ENCODE measurements around the gene RNF224.

The RNF224 gene

DNA sequence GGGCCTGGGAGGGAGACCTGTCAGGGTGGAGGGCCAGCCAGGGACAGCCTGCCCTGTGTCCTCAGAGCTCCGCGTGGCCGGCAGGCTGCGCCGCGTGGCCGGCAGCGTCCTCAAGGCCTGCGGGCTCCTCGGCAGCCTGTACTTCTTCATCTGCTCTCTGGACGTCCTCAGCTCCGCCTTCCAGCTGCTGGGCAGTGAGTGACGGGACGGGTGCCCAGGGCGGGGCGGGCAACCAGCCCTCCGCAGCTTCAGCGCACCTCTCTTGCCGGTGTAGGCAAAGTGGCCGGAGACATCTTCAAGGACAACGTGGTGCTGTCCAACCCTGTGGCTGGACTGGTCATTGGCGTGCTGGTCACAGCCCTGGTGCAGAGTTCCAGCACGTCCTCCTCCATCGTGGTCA lies 5.2 kb downstream of the RNF224 start:
- TF ChIP-seq, protein P1, sequence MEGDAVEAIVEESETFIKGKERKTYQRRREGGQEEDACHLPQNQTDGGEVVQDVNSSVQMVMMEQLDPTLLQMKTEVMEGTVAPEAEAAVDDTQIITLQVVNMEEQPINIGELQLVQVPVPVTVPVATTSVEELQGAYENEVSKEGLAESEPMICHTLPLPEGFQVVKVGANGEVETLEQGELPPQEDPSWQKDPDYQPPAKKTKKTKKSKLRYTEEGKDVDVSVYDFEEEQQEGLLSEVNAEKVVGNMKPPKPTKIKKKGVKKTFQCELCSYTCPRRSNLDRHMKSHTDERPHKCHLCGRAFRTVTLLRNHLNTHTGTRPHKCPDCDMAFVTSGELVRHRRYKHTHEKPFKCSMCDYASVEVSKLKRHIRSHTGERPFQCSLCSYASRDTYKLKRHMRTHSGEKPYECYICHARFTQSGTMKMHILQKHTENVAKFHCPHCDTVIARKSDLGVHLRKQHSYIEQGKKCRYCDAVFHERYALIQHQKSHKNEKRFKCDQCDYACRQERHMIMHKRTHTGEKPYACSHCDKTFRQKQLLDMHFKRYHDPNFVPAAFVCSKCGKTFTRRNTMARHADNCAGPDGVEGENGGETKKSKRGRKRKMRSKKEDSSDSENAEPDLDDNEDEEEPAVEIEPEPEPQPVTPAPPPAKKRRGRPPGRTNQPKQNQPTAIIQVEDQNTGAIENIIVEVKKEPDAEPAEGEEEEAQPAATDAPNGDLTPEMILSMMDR (IDR thresholded peaks at IDR 0.05; ENCODE audit: low read depth, low read length, missing control alignments): no peak
- no peak overlapping the region for H3K4me3 ChIP-seq (replicated peaks; ENCODE audit: low read depth, low read length)
- no peak for DNase-seq (ENCODE audit: extremely low read depth, low read depth)

DNA sequence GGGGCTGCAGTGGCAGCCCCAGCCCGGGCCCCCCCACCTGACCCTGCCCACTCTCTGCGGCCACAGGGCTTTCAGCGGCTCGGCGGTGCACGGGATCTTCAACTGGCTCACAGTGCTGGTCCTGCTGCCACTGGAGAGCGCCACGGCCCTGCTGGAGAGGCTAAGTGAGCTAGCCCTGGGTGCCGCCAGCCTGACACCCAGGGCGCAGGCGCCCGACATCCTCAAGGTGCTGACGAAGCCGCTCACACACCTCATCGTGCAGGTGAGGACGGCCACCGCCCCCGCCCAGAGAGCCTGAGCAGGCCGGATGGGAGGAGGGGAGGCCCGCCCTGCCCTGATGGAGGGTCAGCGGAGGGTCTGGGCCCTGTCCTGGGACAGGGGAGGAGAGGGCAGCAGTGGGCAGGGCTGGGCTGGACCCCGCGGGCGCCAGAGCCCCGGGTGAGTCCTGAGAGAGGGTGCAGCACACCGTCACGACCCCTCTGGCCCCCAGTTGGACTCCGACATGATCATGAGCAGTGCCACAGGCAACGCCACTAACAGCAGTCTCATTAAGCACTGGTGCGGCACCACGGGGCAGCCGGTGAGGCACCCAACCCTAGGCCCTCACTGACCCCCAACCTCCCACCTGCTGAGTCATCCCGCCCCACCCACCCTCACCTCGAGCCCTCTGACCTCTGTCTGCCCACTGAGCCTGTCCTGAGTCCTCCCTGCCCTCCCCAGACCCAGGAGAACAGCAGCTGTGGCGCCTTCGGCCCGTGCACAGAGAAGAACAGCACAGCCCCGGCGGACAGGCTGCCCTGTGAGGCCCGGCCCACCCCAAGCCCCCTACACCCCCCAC lies 6.1 kb downstream of the RNF224 start:
- no peak overlapping the region for H3K4me3 ChIP-seq (replicated peaks; ENCODE audit: low read depth, low read length)
- TF ChIP-seq, protein P1 (IDR thresholded peaks at IDR 0.05; ENCODE audit: low read depth, low read length, missing control alignments): no peak
- DNase-seq (ENCODE audit: extremely low read depth, low read depth): no peak

DNA sequence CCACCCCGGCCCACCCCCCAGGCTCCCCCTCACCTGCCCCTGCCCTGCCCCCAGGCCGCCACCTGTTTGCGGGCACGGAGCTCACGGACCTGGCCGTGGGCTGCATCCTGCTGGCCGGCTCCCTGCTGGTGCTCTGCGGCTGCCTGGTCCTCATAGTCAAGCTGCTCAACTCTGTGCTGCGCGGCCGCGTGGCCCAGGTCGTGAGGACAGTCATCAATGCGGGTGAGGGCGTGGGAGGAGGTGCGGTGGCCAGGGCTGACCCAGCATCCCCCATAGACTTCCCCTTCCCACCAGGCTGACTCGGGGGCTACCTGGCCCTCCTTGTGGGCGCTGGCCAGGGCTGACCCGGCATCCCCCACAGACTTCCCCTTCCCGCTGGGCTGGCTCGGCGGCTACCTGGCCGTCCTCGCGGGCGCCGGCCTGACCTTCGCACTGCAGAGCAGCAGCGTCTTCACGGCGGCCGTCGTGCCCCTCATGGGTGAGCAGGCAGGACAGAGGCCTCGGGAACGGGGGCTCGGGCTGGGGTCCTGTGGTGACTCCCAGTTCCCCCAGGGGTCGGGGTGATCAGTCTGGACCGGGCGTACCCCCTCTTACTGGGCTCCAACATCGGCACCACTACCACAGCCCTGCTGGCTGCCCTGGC lies 6.9 kb downstream of the RNF224 start:
- no peak overlapping the region for H3K4me3 ChIP-seq (replicated peaks; ENCODE audit: low read depth, low read length)
- TF ChIP-seq, protein P1 (IDR thresholded peaks at IDR 0.05; ENCODE audit: low read depth, low read length, missing control alignments): no peak
- no peak for DNase-seq (ENCODE audit: extremely low read depth, low read depth)

DNA sequence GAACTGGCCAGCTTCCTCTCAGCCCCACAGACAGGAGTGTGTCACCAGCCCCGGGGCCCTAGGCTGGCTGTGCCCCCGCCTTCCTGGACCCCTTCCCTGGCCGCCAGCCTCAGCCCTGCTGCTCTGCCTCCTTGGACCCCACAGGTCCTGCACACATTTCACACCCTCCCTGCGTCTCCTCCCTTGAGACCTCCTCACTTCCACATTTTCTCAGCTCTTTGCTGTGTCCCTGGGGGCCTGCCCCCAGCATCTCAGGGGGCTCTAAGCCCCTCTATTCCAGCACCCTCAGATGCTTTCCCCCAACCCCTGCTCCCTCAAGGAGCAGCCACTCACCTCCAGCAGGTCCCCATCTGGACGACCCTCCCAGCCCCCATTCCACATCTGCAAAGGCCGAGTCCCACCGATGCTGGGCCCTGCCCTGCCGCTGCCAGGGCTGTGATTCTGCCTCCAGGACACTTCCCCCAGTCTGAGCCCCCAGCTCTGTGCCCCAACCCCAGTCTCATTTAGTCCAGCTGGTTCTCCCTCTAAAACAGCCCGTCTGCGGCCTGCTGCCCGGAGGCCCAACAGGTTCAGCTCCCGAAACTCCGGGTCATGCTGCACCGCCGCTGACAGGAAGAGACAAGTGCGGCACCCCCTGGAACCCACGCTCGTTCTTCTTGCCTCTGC lies 7.6 kb downstream of the RNF224 start:
- TF ChIP-seq, protein P1 (IDR thresholded peaks at IDR 0.05; ENCODE audit: low read depth, low read length, missing control alignments): no peak
- H3K4me3 ChIP-seq (replicated peaks; ENCODE audit: low read depth, low read length): no peak overlapping the region
- no peak for DNase-seq (ENCODE audit: extremely low read depth, low read depth)

DNA sequence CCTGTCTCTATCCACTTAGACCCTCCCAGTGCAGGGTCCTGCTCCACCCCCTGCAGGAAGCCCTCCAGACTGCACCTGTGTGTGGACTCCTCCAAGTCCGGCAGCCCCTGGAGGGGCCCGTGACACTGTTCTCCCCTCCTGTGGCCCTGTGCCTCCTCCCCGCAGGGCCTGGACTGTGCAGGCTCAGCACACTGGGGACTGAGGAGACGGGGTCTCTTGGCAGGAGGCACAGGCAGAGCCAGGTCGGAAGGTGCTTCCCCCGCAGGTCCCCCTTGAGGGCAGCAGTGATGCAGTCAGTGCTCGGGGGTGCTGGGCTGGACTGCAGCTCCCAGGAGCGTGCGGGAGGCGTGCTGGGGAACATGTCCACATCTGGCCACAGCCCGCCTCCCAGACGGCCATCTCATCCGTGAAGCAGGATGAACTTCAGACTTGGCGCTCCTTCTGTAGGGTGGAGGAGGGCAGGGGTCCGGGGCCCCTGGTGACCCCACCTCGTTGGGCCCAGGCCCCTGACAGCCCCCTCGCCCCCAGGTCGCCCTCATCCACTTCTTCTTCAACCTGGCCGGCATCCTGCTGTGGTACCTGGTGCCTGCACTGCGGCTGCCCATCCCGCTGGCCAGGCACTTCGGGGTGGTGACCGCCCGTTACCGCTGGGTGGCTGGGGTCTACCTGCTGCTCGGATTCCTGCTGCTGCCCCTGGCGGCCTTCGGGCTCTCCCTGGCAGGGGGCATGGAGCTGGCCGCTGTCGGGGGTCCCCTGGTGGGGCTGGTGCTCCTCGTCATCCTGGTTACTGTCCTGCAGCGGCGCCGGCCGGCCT lies 8.3 kb downstream of the RNF224 start:
- TF ChIP-seq, protein P1 (IDR thresholded peaks at IDR 0.05; ENCODE audit: low read depth, low read length, missing control alignments): no peak
- no peak for DNase-seq (ENCODE audit: extremely low read depth, low read depth)
- no peak overlapping the region for H3K4me3 ChIP-seq (replicated peaks; ENCODE audit: low read depth, low read length)

DNA sequence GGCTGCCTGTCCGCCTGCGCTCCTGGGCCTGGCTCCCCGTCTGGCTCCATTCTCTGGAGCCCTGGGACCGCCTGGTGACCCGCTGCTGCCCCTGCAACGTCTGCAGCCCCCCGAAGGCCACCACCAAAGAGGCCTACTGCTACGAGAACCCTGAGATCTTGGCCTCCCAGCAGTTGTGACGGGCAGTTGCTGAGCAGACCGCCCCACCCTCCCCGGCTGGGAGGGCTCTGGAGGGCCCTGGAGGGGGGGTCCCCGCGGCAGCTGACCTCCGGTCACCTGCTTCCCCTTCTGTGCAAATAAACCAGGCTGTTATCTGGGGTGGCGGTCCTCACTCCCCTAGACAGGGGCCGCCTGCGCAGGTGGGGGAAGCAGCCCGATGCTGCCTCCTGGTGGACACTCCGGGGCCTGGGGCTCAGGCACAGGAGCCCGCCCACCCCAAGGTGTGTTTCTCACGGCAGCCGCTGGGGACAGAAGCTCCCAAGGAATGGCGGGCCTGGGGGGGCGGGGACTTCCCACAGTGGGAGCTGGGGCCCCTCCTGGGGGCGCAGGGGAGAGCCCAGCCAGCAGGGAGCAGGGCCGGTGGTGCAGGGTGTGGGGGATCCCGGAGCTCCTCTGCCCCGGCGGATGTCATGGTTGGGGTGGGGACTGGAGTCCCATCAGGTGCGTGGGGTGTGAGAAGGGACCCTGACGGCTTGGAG lies 9.1 kb downstream of the RNF224 start:
- no peak overlapping the region for H3K4me3 ChIP-seq (replicated peaks; ENCODE audit: low read depth, low read length)
- TF ChIP-seq, protein P1 (IDR thresholded peaks at IDR 0.05; ENCODE audit: low read depth, low read length, missing control alignments): peak; percentile 98
- peak; percentile 26 for DNase-seq (ENCODE audit: extremely low read depth, low read depth)

Data from HFF-Myc (cell line).